Smooth muscle cell (in vitro differentiated cells): Measurements from ENCODE around the gene OR6Y1. TPM values are rescaled to one million over a fixed set of nuclear protein-coding genes. Genes with fewer than 3 reads are reported as not detected.

ENCODE experiments used
- DNase-seq: peaks from one replicate; lab custom pipeline; 2025; ENCODE audit not compliant: unreplicated experiment; lab: John Stamatoyannopoulos, UW
- H2AFZ ChIP-seq: fragments of 200-600 bp; sonication (generic); 2 replicates; pipeline ENCODE4 v1.6.0; 2016; ENCODE audit warnings: antibody characterized with exemption, low read depth, mild to moderate bottlenecking
- H3F3A ChIP-seq: fragments of 200-600 bp; sonication (generic); 2 replicates; pipeline ENCODE4 v1.6.0; 2017; ENCODE audit warnings: antibody characterized with exemption, low read depth
- H3K27ac ChIP-seq: fragments of 200-600 bp; sonication (generic); 2 replicates; pipeline ENCODE4 v1.5.1; 2016; ENCODE audit warnings: low read depth, mild to moderate bottlenecking
- H3K27me3 ChIP-seq: fragments of 200-600 bp; sonication (generic); 2 replicates; pipeline ENCODE4 v1.6.1; 2016; ENCODE audit warnings: low read depth, mild to moderate bottlenecking
- H3K36me3 ChIP-seq: fragments of 200-600 bp; sonication (generic); 2 replicates; pipeline ENCODE4 v1.5.1; 2016; ENCODE audit warnings: low read depth
- H3K4me1 ChIP-seq: fragments of 200-600 bp; sonication (generic); 2 replicates; pipeline ENCODE4 v1.5.1; 2016; ENCODE audit warnings: low read depth
- H3K4me2 ChIP-seq: fragments of 200-600 bp; sonication (generic); 2 replicates; pipeline ENCODE4 v1.6.0; 2016; ENCODE audit warnings: mild to moderate bottlenecking
- H3K4me3 ChIP-seq: fragments of 200-600 bp; sonication (generic); 2 replicates; pipeline ENCODE4 v1.5.1; 2016; ENCODE audit warnings: mild to moderate bottlenecking
- H3K79me2 ChIP-seq: fragments of 200-600 bp; sonication (generic); 2 replicates; pipeline ENCODE4 v1.6.0; 2016; ENCODE audit warnings: low read depth, mild to moderate bottlenecking
- H3K9ac ChIP-seq: fragments of 200-600 bp; sonication (generic); 2 replicates; pipeline ENCODE4 v1.6.0; 2016; ENCODE audit warnings: low read depth
- H3K9me3 ChIP-seq: fragments of 200-600 bp; sonication (generic); replicated peaks from 2 replicates; pipeline ENCODE4 v1.5.1; 2016; ENCODE audit warnings: low read depth
- H4K20me1 ChIP-seq: fragments of 200-600 bp; sonication (generic); 2 replicates; pipeline ENCODE4 v1.6.0; 2016; ENCODE audit warnings: low read depth
- WGBS: methylation state at CpG from one replicate; pipeline ENCODE4 v1.1.7; 2016; ENCODE audit warnings: low lambda C conversion rate; 5-methylcytosine and 5-hydroxymethylcytosine counted together
- polyA plus RNA-seq: library from polyadenylated mRNA; unstranded; fragments of >200 nt; fragmentation: Nextera tagmentation; extraction: Ambion mirVana; gene quantifications from 2 replicates; pipeline ENCODE4 v1.2.1, GENCODE V29; 2016
- total RNA-seq: library from RNA; depleted of rRNA; stranded (reverse); fragments of >200 nt; gene quantifications from 2 replicates; pipeline ENCODE4 v1.2.3, GENCODE V29; 2014
- TF ChIP-seq, protein P1 (sequence below): fragments of 200-600 bp; sonication (generic); IDR thresholded peaks from 2 replicates; pipeline ENCODE4 v1.5.1; 2017; ENCODE audit warnings: borderline replicate concordance, mild to moderate bottlenecking, antibody characterized with exemption; ENCODE audit not compliant: insufficient read depth, poor library complexity, severe bottlenecking

OR6Y1 gene
- total and polyA plus RNA-seq, 2 experiments from 2014 or later: not detected

DNA sequence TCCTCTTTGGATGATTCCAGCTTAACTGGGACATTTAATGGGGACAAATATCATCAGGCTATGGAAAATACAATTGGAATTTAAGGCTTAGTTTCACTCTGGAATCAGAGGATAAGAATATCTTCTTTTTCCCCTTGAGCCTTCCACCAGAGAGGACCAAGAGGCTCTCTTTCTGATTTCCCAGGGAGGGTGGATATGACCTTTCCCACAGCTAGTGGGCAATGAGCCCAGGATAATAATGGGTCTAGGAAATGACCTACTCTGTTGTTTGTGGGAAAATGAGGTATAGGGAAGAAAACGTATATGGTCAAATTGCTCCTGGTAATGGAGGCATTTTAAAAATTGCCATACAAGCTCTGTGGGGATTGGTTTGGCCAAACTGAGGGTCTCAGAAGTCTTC lies 1.9 kb downstream of the OR6Y1 start:
- H3K79me2 ChIP-seq: no peaks in the 10 kb centered on the region
- no peak overlapping the region for H3K4me2 ChIP-seq
- no peak overlapping the region for H3K4me3 ChIP-seq
- H3K9ac ChIP-seq: no peak overlapping the region
- no peaks in the 10 kb centered on the region for H3K4me1 ChIP-seq
- no peaks in the 10 kb centered on the region for H3K36me3 ChIP-seq
- H3K9me3 ChIP-seq: no peaks in the 10 kb centered on the region
- 93% methylated on average over 1 of the region's 1 CpG for WGBS
- H3F3A ChIP-seq: no peaks in the 10 kb centered on the region
- no peak overlapping the region for H2AFZ ChIP-seq
- no peaks in the 10 kb centered on the region for H3K27me3 ChIP-seq
- TF ChIP-seq, protein P1, sequence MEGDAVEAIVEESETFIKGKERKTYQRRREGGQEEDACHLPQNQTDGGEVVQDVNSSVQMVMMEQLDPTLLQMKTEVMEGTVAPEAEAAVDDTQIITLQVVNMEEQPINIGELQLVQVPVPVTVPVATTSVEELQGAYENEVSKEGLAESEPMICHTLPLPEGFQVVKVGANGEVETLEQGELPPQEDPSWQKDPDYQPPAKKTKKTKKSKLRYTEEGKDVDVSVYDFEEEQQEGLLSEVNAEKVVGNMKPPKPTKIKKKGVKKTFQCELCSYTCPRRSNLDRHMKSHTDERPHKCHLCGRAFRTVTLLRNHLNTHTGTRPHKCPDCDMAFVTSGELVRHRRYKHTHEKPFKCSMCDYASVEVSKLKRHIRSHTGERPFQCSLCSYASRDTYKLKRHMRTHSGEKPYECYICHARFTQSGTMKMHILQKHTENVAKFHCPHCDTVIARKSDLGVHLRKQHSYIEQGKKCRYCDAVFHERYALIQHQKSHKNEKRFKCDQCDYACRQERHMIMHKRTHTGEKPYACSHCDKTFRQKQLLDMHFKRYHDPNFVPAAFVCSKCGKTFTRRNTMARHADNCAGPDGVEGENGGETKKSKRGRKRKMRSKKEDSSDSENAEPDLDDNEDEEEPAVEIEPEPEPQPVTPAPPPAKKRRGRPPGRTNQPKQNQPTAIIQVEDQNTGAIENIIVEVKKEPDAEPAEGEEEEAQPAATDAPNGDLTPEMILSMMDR: no peak
- no peak overlapping the region for H3K27ac ChIP-seq
- H4K20me1 ChIP-seq: no peaks in the 10 kb centered on the region
- DNase-seq: no peak

DNA sequence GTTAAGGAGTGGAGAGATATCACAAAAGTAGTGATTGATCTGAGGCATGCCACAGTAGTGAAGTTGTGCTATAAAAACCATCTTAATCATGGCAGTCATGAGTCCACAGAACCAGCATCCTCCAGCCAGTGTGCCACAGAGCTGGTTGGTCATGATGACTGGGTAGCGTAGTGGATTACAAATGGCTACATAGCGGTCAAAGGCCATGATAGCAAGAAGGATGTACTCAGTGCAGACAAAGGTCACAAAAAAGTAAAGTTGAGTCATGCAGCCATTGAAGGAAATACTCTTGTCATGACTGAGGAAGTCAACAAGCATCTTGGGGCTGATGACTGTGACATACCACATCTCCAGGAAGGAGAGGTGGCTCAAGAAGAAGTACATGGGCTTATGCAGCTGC lies 6.7 kb downstream of the OR6Y1 start:
- DNase-seq: no peak
- Histone ChIP-seq H3K4me2 (no peak overlapping the region), H3K27me3 (no peaks in the 10 kb centered on the region), H3K27ac (no peak overlapping the region), H3K9ac (no peak overlapping the region), H3K4me1 (no peaks in the 10 kb centered on the region), H3K79me2 (no peaks in the 10 kb centered on the region), H3F3A (no peaks in the 10 kb centered on the region), H2AFZ (no peak overlapping the region), H3K9me3 (no peaks in the 10 kb centered on the region), H4K20me1 (no peaks in the 10 kb centered on the region), H3K4me3 (no peak overlapping the region), H3K36me3 (no peaks in the 10 kb centered on the region)
- TF ChIP-seq, protein P1: no peak
- 100% methylated on average over 2 of the region's 2 CpGs for WGBS

DNA sequence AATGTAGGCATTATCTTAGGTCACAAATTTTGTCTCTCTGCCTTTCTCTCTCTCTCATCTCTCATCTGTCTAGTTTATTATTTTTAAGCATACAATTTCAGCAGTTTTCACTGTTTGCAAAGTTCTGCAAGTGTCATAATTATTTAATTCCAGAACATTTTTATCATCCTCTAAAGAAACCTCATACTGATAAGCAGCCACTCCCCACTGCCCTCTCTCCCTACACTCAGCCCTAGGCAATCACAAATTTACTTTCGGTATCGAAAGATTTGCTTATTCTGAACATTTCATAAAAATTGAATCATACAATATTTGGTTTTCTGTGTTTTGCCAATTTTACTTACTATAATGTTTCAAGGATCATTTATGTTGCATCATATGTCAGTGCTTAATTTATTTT lies 16.6 kb downstream of the OR6Y1 start:
- H3F3A ChIP-seq: no peaks in the 10 kb centered on the region

DNA sequence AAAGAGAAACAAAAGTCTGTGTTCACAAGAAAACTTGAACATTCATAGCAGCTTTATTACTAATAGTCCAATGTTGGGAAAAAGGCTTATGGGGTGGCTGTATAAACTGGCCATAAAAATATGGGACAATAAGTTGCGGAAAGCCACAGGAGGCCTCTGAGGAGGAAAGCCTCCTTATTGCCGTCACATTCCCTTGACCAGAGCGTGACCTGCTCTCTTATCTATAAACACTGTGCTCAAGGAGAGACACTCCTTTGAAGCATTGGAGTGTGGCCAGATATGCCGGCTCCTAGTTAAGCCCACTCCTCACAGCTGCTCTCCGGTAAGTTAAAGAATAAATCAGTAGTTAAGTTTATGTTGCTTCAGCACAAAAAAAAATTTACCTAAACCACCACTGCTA lies 19.7 kb downstream of the OR6Y1 start:
- WGBS: 33% methylated on average over 5 of the region's 5 CpGs
- peak overlapping the region; percentile 23 for H3K4me2 ChIP-seq
- no peak for DNase-seq

More for the DNA sequence above, 16.6 kb downstream of the OR6Y1 start:
- WGBS: 96% methylated on average over 2 of the region's 2 CpGs
- Histone ChIP-seq H3K27me3 (no peaks in the 10 kb centered on the region), H3K4me1 (no peaks in the 10 kb centered on the region), H2AFZ (no peak overlapping the region), H3K27ac (no peak overlapping the region), H3K36me3 (no peaks in the 10 kb centered on the region), H3K4me3 (no peak overlapping the region), H3K4me2 (no peak overlapping the region), H3K9me3 (no peaks in the 10 kb centered on the region), H3K9ac (no peak overlapping the region), H4K20me1 (no peaks in the 10 kb centered on the region), H3K79me2 (no peaks in the 10 kb centered on the region)
- DNase-seq: no peak
- TF ChIP-seq, protein P1: no peak

More for the DNA sequence above, 19.7 kb downstream of the OR6Y1 start:
- no peak overlapping the region for H3K4me3 ChIP-seq
- no peaks in the 10 kb centered on the region for H3K4me1 ChIP-seq
- H3K9me3 ChIP-seq: no peaks in the 10 kb centered on the region
- no peak overlapping the region for H3K27ac ChIP-seq
- no peaks in the 10 kb centered on the region for H3K79me2 ChIP-seq
- no peaks in the 10 kb centered on the region for H4K20me1 ChIP-seq
- no peaks in the 10 kb centered on the region for H3K36me3 ChIP-seq
- TF ChIP-seq, protein P1: no peak
- H3K9ac ChIP-seq: no peak overlapping the region
- no peaks in the 10 kb centered on the region for H3F3A ChIP-seq
- H2AFZ ChIP-seq: no peak overlapping the region
- H3K27me3 ChIP-seq: no peaks in the 10 kb centered on the region
